Embryonic facial prominence (tissue), 1 donor: ENCODE measurements around the gene CENPV.
"Not testable (repeated sequence)": the region's sequence is repeated elsewhere in the genome, so short reads cannot be mapped to it uniquely, and the experiment has no call there.

Source experiments
- DNase-seq: peaks from one replicate; pipeline ENCODE4 v3.0.0-alpha.2; 2016; ENCODE audit errors: extremely low spot score

Gene CENPV

DNA sequence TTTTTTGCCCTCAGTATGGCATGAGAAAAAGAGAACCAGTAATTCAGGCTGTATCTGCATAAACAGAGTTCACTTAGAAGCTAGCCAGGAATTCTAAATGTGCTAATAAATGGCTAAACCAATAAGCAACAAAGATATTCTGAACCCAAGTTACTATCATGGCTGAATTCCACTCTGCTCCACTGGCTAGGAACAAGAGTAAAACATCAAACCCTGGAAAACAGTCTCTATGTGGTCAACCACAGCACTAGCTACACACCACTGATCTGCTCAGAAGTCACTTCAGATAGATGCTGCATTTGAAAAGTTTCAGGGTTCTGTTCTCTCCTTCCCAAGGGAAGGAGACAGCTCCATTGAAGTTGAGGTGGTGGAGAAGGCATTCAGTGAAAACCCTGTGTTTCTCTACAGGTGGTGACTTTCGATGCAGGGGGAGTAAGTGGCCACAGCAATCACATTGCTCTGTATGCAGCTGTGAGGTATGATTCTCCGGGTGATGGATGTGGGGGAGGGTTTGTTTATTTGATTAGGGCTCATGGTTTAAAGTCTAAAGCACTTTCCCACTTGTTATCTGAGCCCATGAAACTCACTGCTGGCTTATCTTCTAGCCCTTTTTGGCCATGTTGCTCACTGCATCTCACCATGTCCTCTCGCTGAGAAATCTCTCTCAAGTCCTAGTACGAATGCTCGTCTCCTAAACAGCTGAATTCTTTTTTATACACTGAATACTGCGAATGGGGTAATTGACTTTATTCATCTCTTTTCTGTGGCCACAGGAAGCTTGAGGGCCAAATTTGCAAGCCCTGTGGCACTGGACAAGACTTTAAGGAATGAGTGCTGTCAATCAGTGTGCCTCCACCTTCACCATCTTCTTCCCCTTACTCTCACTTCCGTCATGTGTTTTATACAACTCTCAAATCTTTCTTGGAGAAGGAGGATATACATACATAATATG, 39.9 kb downstream of the CENPV start:
- no peak for DNase-seq

DNA sequence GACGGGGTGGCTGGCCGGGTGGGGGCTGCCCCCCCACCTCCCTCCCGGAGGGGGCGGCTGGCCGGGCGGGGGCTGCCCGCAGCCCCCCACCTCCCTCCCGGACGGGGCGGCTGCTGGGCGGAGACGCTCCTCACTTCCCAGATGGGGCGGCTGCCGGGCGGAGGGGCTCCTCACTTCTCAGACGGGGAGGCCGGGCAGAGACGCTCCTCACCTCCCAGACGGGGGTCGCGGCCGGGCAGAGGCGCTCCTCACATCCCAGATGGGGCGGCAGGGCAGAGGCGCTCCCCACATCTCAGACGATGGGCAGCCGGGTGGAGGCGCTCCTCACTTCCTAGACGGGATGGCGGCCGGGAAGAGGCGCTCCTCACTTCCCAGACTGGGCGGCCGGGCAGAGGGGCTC, 41.2 kb downstream of the CENPV start:
- not testable (repeated sequence) for DNase-seq

DNA sequence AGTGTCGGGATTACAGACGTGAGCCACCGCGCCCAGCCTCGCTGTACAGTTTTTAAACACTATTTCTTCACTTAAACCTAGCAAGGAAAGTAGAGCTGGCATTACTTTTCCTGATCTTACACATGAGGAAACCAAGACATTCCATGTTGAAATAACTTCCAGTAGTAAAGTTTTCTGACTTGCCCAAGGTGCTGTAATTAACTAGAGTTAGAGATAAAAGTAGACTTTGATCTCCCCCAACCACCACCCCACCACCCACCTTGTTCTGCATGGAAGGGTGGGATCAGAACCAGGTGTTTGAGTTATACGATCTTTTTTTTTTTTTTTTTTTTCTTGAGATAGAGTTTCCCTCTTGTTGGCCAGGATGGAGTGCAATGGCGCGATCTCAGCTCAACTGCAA, 47.1 kb downstream of the CENPV start:
- no peak for DNase-seq

DNA sequence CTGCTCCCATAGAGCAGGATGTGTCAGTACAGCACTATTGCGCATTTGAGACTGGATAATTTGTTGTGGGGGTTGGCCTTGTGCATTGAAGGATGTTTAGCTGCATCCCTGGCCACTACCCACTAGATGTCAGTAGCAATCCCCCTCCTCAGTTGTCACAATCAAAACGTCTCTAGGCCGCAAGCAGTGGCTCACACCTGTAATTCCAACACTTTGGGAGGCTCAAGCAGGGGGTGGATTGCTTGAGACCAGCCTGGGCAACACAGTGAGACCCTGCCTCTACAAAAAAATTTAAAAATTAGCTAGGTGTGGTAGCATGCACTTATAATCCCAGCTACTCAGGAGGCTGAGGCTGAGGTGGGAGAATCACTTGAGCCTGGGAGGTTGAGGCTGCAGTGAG, 48.4 kb downstream of the CENPV start:
- DNase-seq = no peak

DNA sequence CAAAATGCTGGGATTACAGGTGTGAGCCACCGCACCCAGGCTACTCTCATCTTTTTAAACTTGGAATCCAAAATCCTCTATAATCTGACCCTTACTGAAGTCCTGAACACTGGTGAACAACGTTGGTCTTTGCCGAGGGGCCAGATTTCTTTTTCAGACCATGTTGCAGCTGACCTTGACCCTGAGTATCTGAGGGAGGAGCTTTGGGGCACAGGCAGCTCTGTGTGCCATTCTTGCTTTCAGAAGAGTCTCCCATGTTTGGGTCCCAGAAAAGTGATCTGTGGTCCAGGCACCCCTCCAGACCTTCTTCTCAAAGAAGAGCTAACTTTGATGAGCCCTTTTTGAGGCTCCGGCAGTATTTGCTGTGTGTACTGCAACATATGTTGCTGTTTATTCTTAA, 50.4 kb downstream of the CENPV start:
- DNase-seq = no peak

DNA sequence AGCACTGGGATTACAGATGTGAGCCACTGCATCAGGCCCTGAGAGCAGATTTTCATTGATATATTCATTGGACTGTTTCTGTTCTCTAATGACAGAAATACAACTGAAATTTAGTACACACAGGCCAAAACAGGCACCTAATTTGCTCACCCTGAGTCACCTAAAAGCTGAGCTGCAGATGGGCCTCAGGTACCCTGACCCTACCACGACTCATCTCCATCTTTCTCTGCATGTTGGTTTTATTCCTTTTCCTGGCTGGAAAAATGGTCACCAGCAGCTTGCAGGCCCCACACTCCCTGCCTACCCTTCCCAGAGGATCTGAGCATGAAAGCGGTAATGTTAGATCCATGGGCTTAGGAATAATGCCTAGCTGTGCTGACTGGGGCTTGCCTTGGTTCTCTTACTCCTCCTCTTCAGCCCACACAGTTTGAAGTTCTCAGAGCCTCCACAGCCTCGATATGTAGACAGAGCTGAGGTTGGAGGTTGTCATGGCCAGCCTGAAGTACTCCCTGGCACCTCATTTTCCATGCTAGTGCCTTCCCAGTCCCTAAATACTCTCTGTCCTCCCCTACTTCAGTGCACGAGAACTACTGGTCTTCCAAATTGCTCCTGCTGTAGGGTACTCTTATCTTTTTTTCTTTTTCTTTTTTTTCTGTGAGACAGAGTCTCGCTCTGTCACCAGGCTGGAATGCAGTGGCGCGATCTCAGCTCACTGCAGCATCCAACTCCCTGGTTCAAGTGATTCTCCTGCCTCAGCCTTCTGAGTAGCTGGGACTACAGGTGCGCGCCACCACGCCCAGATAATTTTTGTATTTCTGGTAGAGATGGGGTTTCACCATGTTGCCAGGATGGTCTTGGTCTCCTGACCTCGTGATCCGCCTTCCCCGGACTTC, 51.1 kb downstream of the CENPV start:
- no peak for DNase-seq

- no peak for DNase-seq
Measured at GRCh38 chr17:16300554-16300953, 52.7 kb downstream of the CENPV start.

DNA sequence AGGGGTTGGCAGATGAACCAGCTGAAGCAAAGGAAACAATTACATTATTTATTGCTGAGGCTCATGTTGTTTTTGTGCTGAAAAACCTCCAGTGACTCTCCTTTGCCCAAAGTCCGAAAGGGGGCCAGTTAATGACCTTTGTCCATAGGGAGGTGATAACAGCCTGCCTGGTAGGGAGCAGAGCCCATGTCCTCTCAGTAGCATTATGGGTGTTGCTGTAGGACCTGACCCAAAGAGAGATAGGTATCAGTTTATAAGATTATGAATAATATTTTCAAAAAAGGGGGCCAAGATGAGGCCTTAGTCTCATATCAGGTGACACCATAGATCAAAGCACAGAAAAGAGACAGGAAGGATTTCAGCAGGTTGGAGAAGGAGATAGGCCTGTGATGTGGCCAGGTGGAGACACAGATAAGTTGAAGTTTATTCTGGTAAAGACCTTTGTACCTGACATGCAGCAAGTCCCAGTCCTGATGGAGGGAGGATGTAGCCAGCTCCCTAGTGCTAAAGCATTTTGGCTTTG, 55.1 kb downstream of the CENPV start:
- no peak for DNase-seq

GRCh38 chr17:16297367-16298139, 55.7 kb downstream of the CENPV start:
- no peak for DNase-seq

DNA sequence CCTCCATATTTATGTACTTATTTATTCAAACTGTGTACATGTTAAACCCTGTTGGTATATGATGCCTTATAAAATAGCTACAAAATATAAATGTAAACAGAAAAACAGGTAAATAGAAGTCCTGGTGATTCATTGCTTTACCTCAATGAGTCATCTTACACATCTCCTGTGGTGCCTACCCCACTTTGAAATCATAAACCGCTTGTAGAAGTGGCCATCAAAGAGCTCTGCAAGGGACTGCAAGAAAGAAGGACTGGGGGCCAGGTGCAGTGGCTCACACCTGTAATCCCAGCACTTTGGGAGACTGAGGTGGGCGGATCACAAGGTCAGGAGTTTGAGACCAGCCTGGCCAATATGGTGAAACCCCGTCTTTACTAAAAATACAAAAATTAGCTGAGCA, 57.2 kb downstream of the CENPV start:
- not testable (repeated sequence) for DNase-seq

DNA sequence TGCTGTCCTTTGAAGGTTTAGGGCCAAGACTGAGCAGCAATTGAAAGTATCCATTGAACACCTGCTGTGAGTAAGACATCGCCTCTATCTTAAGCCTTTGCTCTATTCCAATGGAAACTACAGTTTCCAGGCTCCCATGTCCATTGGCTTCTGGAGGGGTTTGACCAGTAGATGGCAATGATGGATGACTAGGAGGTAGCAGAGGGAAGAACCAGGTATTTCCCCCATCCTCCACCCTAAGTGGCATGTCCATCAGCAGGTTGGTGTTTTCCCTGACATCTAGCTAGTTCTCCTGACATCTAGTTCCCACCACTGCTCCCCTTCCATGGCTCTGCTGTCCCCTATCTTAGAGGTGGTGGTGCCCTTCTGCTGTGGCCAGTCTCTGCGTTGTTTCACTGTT, 58.7 kb downstream of the CENPV start:
- no peak for DNase-seq

GRCh38 chr17:16293931-16294330, 59.3 kb downstream of the CENPV start:
- DNase-seq = no peak
